ENCODE data around the gene GBGT1.
A peak's percentile ranks its signal among the peaks of the same experiment; 100 is the strongest.

Gene GBGT1

GRCh38 chr9:133141833-133142595 is 21.7 kb downstream of the GBGT1 start:
- DNase-seq = no peak

- no peak for DNase-seq
These were observed 23.1 kb downstream of the GBGT1 start for GRCh38 chr9:133140606-133141005.

GRCh38 chr9:133140174-133140505 is 23.6 kb downstream of the GBGT1 start:
- no peak for DNase-seq

GRCh38 chr9:133139246-133140173 is 24.2 kb downstream of the GBGT1 start:
- no peak for DNase-seq

GRCh38 chr9:133137451-133138231 is 26.1 kb downstream of the GBGT1 start:
- DNase-seq = peak; percentile 48

- DNase-seq = peak; percentile 73
These were observed 28.5 kb downstream of the GBGT1 start for GRCh38 chr9:133135146-133135745.

GRCh38 chr9:133134388-133135145 is 29.1 kb downstream of the GBGT1 start:
- DNase-seq = no peak

- DNase-seq = peak; percentile 93
These were observed 29.9 kb downstream of the GBGT1 start for GRCh38 chr9:133133681-133134387.

GRCh38 chr9:133132174-133132573 is 31.5 kb downstream of the GBGT1 start:
- no peak for DNase-seq

GRCh38 chr9:133131506-133131905 is 32.2 kb downstream of the GBGT1 start:
- no peak for DNase-seq

GRCh38 chr9:133130685-133131244 is 32.9 kb downstream of the GBGT1 start:
- no peak for DNase-seq

- no peak for DNase-seq
These were observed 34.5 kb downstream of the GBGT1 start for GRCh38 chr9:133129001-133129795.

- DNase-seq = no peak
These were observed 35.6 kb downstream of the GBGT1 start for GRCh38 chr9:133128152-133128551.

- no peak for DNase-seq
These were observed 36.3 kb downstream of the GBGT1 start for GRCh38 chr9:133127340-133127981.

GRCh38 chr9:133126697-133127339 is 36.9 kb downstream of the GBGT1 start:
- no peak for DNase-seq

- DNase-seq = peak; percentile 75
These were observed 37.6 kb downstream of the GBGT1 start for GRCh38 chr9:133125941-133126696.

GRCh38 chr9:133124907-133125275 is 38.8 kb downstream of the GBGT1 start:
- DNase-seq = no peak
